Measurements from ENCODE around the gene MARK3.

DNA sequence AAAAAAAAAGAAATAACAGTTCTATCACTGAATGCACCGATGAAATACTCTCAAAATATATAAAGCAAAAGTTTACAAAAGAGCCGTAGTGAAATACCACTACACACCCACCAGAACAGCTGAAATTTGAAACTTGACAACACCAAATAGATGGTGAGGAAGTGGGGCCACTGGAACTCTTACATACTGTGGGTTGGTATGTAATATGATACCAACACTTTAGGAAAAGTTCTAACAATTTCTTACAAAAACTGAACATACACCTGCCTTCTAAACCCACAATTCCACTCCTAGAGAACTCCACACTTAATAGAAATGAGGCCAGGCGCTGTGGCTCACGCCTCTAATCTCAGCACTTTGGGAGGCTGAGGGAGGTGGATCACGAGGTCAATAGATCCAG, 37.1 kb upstream of the MARK3 start:
- TF ChIP-seq, protein P1, sequence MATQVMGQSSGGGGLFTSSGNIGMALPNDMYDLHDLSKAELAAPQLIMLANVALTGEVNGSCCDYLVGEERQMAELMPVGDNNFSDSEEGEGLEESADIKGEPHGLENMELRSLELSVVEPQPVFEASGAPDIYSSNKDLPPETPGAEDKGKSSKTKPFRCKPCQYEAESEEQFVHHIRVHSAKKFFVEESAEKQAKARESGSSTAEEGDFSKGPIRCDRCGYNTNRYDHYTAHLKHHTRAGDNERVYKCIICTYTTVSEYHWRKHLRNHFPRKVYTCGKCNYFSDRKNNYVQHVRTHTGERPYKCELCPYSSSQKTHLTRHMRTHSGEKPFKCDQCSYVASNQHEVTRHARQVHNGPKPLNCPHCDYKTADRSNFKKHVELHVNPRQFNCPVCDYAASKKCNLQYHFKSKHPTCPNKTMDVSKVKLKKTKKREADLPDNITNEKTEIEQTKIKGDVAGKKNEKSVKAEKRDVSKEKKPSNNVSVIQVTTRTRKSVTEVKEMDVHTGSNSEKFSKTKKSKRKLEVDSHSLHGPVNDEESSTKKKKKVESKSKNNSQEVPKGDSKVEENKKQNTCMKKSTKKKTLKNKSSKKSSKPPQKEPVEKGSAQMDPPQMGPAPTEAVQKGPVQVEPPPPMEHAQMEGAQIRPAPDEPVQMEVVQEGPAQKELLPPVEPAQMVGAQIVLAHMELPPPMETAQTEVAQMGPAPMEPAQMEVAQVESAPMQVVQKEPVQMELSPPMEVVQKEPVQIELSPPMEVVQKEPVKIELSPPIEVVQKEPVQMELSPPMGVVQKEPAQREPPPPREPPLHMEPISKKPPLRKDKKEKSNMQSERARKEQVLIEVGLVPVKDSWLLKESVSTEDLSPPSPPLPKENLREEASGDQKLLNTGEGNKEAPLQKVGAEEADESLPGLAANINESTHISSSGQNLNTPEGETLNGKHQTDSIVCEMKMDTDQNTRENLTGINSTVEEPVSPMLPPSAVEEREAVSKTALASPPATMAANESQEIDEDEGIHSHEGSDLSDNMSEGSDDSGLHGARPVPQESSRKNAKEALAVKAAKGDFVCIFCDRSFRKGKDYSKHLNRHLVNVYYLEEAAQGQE (IDR thresholded peaks at IDR 0.05; ENCODE audit: insufficient replicate concordance, low read depth), result no peak
- no peak for TF ChIP-seq CTCF (IDR thresholded peaks at IDR 0.05; ENCODE audit: insufficient read depth, low read length)

Measured in HL-60 (cell line).